ENCODE data around the gene SMIM35.

The SMIM35 gene

GRCh38 chr11:118007040-118007439, 79.7 kb downstream of the SMIM35 start:
- H3K27me3 Mint-ChIP-seq, result no peaks in the 10 kb centered on the region
- H3K9me3 Mint-ChIP-seq, result peaks cover 4 to 7% of the 10 kb centered on the region in 2 donors
- no peak for DNase-seq
- no peak for ATAC-seq (replicated peaks)
- H3K4me3 Mint-ChIP-seq, result peak overlapping the region in 1 of 2 donors; percentile 22
- H3K27ac Mint-ChIP-seq, result peak overlapping the region; percentile 90
- H3K36me3 Mint-ChIP-seq, result peaks cover 16 to 21% of the 10 kb centered on the region in 2 donors
- H3K4me1 Mint-ChIP-seq, result peaks cover 85 to 100% of the 10 kb centered on the region in 2 donors

- no peaks in the 10 kb centered on the region for H3K27me3 Mint-ChIP-seq
- H3K4me3 Mint-ChIP-seq, result no peak overlapping the region
- H3K4me1 Mint-ChIP-seq, result peaks cover 86 to 100% of the 10 kb centered on the region in 2 donors
- ATAC-seq (replicated peaks), result no peak
- H3K36me3 Mint-ChIP-seq, result peaks cover 17 to 25% of the 10 kb centered on the region in 2 donors
- DNase-seq, result no peak
- H3K27ac Mint-ChIP-seq, result peak overlapping the region; percentile 94
- H3K9me3 Mint-ChIP-seq, result peaks cover 4 to 7% of the 10 kb centered on the region in 2 donors
Measured at GRCh38 chr11:118006153-118006534, 80.6 kb downstream of the SMIM35 start.

GRCh38 chr11:118005224-118006152, 81.3 kb downstream of the SMIM35 start:
- H3K4me1 Mint-ChIP-seq, result peaks cover 79 to 95% of the 10 kb centered on the region in 2 donors
- DNase-seq (no peak), ATAC-seq (replicated peaks) (no peak)
- H3K27me3 Mint-ChIP-seq, result no peaks in the 10 kb centered on the region
- H3K9me3 Mint-ChIP-seq, result peaks cover 4 to 7% of the 10 kb centered on the region in 2 donors
- H3K27ac Mint-ChIP-seq, result peak overlapping the region; percentile 94
- peak overlapping the region in 1 of 2 donors; percentile 3 for H3K4me3 Mint-ChIP-seq
- peaks cover 20 to 30% of the 10 kb centered on the region in 2 donors for H3K36me3 Mint-ChIP-seq

DNA sequence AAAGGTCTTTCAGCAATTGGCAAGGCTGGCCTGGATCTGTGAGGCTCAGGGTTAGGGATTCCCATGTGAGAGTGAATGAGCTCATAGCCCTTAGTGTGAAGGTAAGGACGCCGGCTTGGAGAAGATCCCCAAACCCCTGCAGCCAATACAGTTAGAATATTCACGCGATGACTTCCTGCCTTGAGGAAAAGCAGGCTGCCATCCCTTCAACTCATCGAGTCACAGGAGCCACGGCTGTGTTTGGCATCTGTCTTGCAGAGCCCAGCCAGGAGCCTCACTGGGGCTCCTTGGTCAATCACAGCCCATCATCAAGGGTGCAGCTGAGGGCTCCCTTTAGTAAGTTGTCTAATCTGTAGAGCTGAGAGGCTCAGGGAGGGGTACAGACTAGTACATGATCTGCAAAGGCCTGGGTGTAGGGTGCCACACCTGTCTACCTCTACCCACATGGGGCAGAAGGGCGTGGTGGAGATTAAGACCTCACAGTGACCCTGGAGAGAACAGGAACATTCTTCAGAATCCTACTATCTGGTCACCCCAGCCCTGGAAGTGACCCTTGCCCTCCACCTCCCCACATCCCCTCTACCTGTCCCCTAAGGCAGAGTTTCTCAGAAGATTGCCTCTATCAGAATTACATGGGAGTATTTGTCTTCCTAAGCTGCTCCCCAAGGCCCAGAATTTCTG, 82.1 kb downstream of the SMIM35 start:
- Mint-ChIP-seq H3K27me3 (no peaks in the 10 kb centered on the region), H3K4me3 (no peak overlapping the region), H3K4me1 (peaks cover 79 to 95% of the 10 kb centered on the region in 2 donors), H3K36me3 (peaks cover 28 to 38% of the 10 kb centered on the region in 2 donors), H3K9me3 (peaks cover 4 to 7% of the 10 kb centered on the region in 2 donors), H3K27ac (peak overlapping the region; percentile 94)
- no peak for DNase-seq
- no peak for ATAC-seq (replicated peaks)

DNA sequence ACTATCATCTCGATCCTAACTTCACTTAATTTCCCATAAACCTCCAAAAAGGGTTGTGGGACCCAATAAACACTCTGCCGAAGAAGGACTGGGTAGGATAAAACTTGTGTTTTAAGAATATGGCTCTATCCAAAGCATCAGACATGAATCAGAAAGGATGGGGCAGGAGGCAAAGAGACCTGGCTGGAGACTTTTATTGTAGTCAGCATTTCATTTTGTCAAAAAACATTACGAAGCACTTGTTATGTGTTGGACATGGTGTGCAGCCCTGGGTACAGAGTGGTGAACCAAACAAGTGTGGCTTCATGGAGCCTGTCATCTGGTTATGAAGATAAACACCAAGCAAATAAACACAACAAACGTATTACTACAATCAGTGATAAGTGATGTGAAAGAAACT, 83.3 kb downstream of the SMIM35 start:
- ATAC-seq (replicated peaks) (no peak), DNase-seq (no peak)
- peaks cover 76 to 95% of the 10 kb centered on the region in 2 donors for H3K4me1 Mint-ChIP-seq
- no peaks in the 10 kb centered on the region for H3K27me3 Mint-ChIP-seq
- peaks cover 4 to 7% of the 10 kb centered on the region in 2 donors for H3K9me3 Mint-ChIP-seq
- peak overlapping the region; percentile 7 to 37 for H3K4me3 Mint-ChIP-seq
- H3K36me3 Mint-ChIP-seq, result peaks cover 40 to 51% of the 10 kb centered on the region in 2 donors
- peak overlapping the region; percentile 94 for H3K27ac Mint-ChIP-seq

- H3K27ac Mint-ChIP-seq, result peak overlapping the region; percentile 94
- no peaks in the 10 kb centered on the region for H3K27me3 Mint-ChIP-seq
- peaks cover 4 to 7% of the 10 kb centered on the region in 2 donors for H3K9me3 Mint-ChIP-seq
- ATAC-seq (replicated peaks) (peak; percentile 81 to 82), DNase-seq (peak; percentile 79)
- H3K36me3 Mint-ChIP-seq, result peaks cover 44 to 55% of the 10 kb centered on the region in 2 donors
- peak overlapping the region; percentile 17 to 37 for H3K4me3 Mint-ChIP-seq
- peaks cover 75 to 95% of the 10 kb centered on the region in 2 donors for H3K4me1 Mint-ChIP-seq
Measured at GRCh38 chr11:118002541-118003423, 84.0 kb downstream of the SMIM35 start.

DNA sequence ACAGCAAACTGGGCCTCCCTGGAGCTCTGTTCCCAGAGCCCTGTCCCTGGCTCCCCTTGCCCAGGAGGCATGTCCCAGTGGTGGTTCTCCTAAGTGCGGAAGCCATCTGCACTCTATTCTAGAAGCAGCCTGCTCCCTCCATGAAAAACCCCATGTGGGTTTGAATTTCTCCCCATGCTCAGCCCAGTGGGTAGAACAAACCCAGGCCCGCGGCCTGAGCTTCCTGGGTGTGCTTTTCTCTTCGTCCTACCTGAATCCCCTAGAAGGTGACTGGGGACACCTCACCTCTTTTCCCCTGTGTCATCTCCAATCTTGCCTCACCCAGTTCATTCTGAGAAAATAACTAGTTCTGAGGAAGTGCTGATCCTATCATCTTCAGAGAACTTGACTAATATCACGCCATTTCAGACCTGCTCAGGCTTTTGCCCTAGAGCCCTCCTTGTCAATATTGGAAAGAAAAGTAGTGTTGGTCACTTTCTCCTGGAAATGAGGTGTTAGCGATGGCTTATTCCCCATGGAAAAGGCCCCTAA, 84.7 kb downstream of the SMIM35 start:
- ATAC-seq (replicated peaks) (peak; percentile 68 to 69), DNase-seq (peak; percentile 63)
- Mint-ChIP-seq H3K4me1 (peaks cover 77 to 95% of the 10 kb centered on the region in 2 donors), H3K9me3 (peaks cover 4 to 8% of the 10 kb centered on the region in 2 donors), H3K36me3 (peaks cover 49 to 60% of the 10 kb centered on the region in 2 donors), H3K27ac (peak overlapping the region; percentile 94), H3K4me3 (peak overlapping the region; percentile 1 to 2), H3K27me3 (no peaks in the 10 kb centered on the region)

- Mint-ChIP-seq H3K36me3 (peaks cover 54 to 66% of the 10 kb centered on the region in 2 donors), H3K9me3 (peaks cover 4 to 8% of the 10 kb centered on the region in 2 donors), H3K4me1 (peaks cover 78 to 94% of the 10 kb centered on the region in 2 donors), H3K27me3 (no peaks in the 10 kb centered on the region), H3K4me3 (peak overlapping the region in 1 of 2 donors; percentile 14), H3K27ac (peak overlapping the region; percentile 94)
- DNase-seq, result no peak
- no peak for ATAC-seq (replicated peaks)
Measured at GRCh38 chr11:118001494-118001971, 85.2 kb downstream of the SMIM35 start.

- Mint-ChIP-seq H3K36me3 (peaks cover 60 to 72% of the 10 kb centered on the region in 2 donors), H3K27me3 (no peaks in the 10 kb centered on the region)
Measured at GRCh38 chr11:118000850-118001228, 85.9 kb downstream of the SMIM35 start.

DNA sequence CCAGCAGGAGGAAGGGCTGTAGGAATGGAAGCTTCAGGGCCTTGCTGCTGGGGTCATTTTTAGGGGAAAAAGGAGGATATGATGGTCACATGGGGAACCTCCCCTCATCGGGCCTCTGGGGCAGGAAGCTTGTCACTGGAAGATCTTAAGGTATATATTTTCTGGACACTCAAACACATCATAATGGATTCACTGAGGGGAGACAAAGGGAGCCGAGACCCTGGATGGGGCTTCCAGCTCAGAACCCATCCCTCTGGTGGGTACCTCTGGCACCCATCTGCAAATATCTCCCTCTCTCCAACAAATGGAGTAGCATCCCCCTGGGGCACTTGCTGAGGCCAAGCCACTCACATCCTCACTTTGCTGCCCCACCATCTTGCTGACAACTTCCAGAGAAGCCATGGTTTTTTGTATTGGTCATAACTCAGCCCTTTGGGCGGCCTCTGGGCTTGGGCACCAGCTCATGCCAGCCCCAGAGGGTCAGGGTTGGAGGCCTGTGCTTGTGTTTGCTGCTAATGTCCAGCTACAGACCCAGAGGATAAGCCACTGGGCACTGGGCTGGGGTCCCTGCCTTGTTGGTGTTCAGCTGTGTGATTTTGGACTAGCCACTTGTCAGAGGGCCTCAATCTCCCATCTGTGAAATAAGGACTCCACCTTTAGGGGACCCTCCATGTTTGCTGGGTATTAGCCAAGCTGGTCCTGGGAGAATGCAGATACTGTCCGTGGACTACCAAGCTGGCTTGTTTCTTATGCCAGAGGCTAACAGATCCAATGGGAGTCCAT, 86.5 kb downstream of the SMIM35 start:
- Mint-ChIP-seq H3K4me1 (peaks cover 78 to 92% of the 10 kb centered on the region in 2 donors), H3K27me3 (no peaks in the 10 kb centered on the region), H3K27ac (peak overlapping the region; percentile 94), H3K36me3 (peaks cover 63 to 73% of the 10 kb centered on the region in 2 donors), H3K9me3 (peaks cover 4 to 8% of the 10 kb centered on the region in 2 donors), H3K4me3 (peak overlapping the region in 1 of 2 donors; percentile 35)
- no peak for DNase-seq
- ATAC-seq (replicated peaks), result no peak

More at GRCh38 chr11:118000850-118001228, 85.9 kb downstream of the SMIM35 start:
- H3K4me1 Mint-ChIP-seq, result peaks cover 80 to 92% of the 10 kb centered on the region in 2 donors
- peaks cover 4 to 8% of the 10 kb centered on the region in 2 donors for H3K9me3 Mint-ChIP-seq
- no peak overlapping the region for H3K4me3 Mint-ChIP-seq
- DNase-seq (no peak), ATAC-seq (replicated peaks) (no peak)
- H3K27ac Mint-ChIP-seq, result peak overlapping the region; percentile 94

DNA sequence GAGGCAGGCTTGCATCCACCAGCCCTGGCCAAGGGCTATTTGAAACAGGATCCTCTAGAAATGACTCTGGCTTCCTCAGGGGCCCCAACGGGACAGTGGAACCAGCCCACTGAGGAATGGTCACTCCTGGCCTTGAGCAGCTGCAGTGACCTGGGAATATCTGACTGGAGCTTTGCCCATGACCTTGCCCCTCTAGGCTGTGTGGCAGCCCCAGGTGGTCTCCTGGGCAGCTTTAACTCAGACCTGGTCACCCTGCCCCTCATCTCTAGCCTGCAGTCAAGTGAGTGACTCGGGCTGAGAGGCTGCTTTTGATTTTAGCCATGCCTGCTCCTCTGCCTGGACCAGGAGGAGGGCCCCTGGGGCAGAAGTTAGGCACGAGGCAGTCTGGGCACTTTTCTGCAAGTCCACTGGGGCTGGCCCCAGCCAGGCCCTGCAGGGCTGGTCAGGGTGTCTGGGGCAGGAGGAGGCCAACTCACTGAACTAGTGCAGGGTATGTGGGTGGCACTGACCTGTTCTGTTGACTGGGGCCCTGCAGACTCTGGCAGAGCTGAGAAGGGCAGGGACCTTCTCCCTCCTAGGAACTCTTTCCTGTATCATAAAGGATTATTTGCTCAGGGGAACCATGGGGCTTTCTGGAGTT, 87.3 kb downstream of the SMIM35 start:
- Mint-ChIP-seq H3K4me3 (peak overlapping the region in 1 of 2 donors; percentile 35), H3K9me3 (peaks cover 4 to 8% of the 10 kb centered on the region in 2 donors), H3K27me3 (no peaks in the 10 kb centered on the region), H3K4me1 (peaks cover 70 to 87% of the 10 kb centered on the region in 2 donors), H3K27ac (peak overlapping the region; percentile 94), H3K36me3 (peaks cover 68 to 80% of the 10 kb centered on the region in 2 donors)
- ATAC-seq (replicated peaks) (no peak), DNase-seq (no peak)

DNA sequence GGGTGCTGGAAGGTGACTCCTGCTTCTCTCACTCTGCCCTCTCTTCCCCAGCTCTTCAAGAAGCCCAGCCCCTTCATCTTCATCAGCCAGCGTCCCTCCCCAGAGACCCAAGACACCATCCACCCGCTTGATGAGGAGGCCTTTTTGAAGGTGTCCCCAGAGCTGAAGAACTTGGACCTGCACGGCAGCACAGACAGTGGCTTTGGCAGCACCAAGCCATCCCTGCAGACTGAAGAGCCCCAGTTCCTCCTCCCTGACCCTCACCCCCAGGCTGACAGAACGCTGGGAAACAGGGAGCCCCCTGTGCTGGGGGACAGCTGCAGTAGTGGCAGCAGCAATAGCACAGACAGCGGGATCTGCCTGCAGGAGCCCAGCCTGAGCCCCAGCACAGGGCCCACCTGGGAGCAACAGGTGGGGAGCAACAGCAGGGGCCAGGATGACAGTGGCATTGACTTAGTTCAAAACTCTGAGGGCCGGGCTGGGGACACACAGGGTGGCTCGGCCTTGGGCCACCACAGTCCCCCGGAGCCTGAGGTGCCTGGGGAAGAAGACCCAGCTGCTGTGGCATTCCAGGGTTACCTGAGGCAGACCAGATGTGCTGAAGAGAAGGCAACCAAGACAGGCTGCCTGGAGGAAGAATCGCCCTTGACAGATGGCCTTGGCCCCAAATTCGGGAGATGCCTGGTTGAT, 88.0 kb downstream of the SMIM35 start:
- Mint-ChIP-seq H3K27ac (peak overlapping the region; percentile 59), H3K4me1 (peaks cover 63 to 86% of the 10 kb centered on the region in 2 donors), H3K36me3 (peaks cover 65 to 79% of the 10 kb centered on the region in 2 donors), H3K9me3 (peaks cover 0 to 5% of the 10 kb centered on the region in 2 donors), H3K27me3 (no peaks in the 10 kb centered on the region), H3K4me3 (peak overlapping the region in 1 of 2 donors; percentile 44)
- DNase-seq (no peak), ATAC-seq (replicated peaks) (no peak)
